NCI-H146 treated with DMSO at 0.1 percent for 48 hours (cell line): ENCODE measurements around the gene EPHA8.

Experiments
- DNase-seq: peaks from one replicate; lab custom pipeline; 2025; ENCODE audit not compliant: unreplicated experiment; lab: John Stamatoyannopoulos, UW

EPHA8 gene

DNA sequence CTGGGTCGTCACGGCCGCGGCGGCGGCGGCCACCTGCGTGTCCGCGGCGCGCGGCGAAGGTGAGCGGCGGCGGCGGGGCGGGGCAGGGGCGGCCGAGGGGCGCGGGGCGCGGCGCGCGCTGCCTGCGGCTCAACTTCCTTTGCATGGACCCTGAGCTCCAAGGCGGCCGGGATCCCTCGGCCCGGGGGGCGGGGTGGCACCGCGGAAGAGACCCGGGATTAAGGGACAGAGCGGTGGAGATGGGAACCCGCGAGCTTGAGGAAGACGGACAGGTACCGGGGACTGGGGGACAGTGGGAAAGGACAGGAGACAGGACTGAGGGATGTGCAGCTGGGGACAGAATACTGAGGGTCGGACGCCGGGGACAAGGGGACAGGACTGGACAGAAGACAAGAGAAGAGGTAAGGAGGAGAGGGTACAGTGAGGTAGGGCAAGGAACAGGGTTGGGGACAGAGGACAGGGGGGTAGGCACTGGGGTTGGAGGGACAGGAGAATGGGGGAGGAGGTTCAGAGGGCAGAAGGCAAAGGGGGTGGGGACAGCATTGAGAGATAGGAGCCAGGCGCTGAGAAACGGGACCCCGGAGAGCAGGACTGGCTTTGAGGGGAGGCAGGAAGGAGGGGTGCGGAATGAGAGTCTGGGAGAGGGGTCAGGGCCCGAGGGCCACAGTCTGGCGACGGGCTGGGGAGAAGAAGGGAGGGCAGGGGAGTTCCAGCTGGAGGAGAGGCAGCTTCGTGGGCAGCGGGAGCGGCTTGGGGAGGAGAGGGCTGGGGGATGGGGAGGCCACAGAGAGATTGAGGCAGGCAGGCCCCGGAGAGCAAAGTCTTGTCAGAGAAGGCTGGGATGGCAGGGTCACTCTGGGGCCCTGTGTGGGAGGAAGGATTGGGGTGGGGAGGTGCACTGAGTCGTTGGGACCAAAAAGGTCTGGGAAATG is 648 bp downstream of the EPHA8 start:
- DNase-seq = no peak

DNA sequence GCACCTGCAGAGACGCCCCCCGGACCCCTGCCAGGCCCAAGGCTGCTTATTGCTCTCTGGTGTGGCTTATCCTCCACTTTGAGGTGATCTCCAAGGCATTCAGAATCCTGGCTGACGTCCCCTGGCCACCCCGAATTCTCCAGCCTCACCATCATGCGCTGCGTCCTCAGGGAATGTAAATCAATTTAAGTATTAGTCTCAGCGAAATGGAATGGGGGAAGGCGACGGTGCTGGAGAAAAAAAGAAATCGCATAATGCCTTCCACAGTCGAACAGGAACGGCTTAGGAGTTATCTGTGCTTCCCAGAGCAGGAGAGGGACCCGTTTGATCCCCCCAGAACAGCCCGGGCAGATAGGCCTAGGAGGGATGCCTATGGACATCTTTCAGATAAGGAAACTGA is 2.9 kb downstream of the EPHA8 start:
- no peak for DNase-seq

DNA sequence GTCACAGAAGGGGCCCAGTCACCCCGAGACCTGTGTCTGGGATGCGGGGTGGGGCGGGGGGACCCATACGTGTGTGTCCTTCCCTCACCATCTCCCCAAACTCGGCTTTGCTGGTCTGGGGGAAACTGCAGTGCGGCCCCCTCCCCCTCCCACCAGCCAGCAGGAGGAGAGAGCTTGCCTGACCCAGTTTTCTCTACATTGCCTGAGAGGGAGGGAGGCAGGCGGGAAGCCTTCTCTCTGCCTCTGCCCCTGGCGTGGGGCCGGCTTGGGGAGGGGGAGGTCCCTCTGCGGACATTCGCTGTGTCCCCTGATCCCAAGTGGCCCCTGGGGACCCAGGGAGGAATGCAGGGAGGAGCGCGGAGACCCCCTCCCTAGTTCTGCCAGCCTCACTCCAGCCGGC is 3.9 kb downstream of the EPHA8 start:
- no peak for DNase-seq

DNA sequence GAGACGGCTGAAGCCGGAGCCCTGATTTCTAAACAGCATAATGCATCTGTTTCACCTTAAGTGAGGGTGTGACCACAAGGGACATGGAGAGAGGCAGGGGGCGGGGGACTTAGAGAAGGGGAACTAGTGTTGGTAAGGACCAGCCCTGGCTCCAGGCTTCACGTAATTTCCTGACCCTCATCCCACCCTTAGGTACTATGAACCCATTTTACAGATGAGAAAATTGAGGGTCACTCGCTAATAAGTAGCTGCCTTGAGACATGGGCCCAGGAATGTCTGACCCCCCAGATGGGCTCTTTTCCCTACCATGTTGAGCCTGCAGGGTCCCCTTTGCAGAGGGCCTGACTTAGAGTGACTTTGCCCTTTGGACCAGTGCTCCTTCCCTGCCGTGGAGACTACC is 4.7 kb downstream of the EPHA8 start:
- no peak for DNase-seq

DNA sequence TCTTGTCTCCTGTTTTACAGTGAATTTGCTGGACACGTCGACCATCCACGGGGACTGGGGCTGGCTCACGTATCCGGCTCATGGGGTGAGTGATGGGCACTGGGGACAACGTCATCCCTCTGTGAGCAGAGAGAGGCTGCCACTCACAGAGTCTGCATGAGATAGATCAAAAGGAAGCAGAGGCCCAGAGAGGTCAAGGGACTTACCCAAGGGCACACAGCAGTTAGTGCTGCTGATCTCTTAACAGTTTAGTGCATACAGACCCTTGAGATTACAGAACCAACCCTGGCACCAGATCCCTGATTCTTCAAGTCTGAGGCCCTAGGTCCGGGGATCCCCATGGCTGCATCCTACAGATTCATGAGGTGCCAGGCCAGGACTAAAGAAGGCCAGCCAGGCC is 6.0 kb downstream of the EPHA8 start:
- DNase-seq = no peak

DNA sequence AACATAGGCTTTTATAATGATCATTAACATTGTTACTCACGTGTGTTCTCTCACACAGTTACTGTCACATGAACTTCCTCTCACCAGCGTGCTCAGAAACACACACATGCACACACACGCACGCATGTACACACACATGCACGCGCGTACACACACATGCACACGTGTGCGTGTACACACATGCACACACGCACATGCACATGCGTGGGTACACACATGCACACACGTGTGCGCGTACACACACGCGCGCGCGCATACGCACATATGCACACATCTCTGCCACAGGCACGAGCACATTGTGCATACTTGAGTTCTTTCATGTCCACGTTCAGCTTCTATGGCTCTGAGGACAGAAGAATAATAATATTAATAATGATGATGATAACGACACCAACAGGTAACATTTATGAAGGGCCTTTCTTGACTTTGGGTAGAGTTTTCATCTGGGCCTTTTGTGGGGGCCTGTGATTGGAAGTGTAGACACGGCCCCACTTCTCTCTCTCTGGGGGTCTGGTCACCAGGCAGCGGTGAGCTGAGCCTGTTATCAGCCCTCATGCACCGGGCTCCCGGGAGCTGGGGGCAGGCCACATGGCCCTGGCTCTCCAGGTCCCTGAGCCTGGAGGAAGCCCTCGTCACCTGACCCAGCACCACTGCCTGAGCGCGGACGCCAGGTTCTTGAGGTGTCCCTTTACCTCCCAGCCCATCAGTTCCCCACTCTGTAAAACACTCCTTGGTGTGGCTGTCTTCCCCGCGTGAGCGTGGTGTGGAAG is 7.0 kb downstream of the EPHA8 start:
- no peak for DNase-seq

DNA sequence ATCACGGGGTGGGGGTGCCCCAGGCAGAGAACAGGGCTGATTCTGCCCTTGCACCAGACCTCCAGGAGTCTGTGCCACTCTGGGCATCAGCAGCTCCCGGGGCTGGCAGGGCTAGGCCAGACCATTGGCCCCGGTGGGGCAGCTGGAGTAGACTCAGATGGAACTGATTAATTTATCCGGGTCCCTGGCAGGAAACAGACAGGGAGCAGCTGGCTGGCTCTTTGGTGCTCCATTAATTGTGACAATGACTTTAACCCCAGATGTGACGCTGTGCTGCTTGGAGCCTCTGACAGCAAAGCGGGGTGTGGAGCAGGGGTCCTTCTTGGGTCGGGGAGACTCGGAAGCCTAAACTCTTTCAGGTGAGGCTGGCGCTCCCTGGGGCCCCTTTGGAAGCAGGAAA is 9.5 kb downstream of the EPHA8 start:
- DNase-seq = no peak

DNA sequence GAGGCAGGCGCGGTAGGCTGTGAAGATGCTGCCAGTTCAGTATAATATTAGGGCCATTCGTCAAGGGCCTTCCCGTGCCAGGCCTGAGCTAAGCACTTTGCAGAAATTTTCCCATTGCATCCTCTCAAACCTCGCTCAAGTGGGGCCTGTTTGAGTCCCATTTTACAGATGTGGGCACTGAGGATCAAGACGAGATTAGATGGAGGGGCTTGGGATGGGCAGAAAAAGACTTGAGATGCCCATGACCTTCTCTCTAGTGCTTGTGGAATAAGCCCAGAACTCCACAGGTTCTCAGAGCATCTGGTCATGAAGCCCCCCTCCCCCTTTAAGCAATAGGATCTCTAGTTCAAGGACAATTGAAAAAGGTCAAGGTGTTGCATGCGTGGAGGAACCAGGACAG is 9.9 kb downstream of the EPHA8 start:
- no peak for DNase-seq

DNA sequence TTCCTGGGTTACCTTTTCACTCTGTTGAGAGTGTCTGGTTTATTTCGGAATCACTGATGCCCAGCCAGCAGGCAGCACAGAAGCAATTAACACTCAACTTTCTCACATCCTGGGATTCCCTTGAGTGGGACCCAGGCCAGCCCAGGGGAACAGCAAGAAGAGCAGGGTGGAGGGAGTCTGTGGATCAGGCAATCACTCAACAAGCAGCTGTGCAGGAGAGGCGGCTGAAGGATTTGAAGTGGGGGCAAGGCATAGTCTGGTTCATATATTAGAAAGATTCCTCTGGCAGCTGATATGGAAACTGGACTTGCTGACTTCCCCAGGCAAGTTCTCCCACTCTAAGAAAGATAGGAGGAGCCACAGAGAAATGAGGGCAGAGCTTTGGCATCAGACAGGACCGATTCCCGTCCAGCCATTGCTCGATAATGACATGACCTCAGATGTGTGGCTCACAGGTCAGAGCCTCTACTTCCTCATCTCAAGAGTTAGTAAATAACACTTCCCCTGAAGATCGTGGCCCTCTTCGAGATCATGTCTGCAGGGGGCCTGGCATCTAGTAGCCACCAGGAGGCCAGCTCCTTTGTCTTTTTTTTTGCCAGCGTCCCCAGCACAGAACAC is 12.4 kb downstream of the EPHA8 start:
- DNase-seq = no peak

DNA sequence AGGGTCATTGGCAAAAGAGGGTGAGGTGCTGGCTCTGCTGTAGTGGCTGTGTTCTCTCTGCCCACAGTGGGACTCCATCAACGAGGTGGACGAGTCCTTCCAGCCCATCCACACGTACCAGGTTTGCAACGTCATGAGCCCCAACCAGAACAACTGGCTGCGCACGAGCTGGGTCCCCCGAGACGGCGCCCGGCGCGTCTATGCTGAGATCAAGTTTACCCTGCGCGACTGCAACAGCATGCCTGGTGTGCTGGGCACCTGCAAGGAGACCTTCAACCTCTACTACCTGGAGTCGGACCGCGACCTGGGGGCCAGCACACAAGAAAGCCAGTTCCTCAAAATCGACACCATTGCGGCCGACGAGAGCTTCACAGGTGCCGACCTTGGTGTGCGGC is 12.9 kb downstream of the EPHA8 start:
- no peak for DNase-seq

DNA sequence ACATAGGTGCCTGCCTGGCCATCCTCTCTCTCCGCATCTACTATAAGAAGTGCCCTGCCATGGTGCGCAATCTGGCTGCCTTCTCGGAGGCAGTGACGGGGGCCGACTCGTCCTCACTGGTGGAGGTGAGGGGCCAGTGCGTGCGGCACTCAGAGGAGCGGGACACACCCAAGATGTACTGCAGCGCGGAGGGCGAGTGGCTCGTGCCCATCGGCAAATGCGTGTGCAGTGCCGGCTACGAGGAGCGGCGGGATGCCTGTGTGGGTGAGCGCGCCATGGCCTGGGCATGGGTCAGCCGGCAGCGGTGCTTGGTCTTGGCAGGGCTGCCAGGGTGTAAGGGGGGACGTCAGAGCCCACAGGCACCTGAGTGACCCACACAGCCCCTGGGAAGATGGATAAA is 13.3 kb downstream of the EPHA8 start:
- no peak for DNase-seq

DNA sequence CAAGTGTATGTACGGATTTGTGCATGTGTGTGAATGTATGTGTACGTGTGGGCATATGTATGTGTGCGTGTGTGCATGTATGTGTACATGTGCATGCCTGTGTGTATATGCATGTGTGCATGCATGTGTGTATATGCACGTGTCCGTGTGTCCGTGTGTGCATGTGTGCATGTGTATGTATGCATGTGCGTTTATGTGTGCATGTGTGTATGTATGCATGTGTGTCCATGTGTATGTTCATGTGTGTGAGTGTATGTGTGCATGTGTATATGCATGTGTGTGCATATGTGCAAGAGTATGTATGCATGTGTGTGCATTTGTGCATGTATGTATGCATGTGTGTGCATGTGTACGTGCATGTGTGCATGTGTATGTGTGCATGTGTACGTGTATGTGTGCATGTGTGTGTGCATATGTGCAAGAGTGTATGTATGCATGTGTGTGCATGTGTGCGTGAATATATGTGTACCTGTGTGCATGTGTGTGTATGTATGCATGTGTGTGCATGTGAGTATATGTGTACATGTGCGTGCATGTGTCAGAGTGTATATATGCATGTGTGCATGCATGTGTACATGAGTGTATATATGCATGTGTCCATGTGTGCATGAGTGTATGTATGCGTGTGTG is 15.6 kb downstream of the EPHA8 start:
- no peak for DNase-seq

DNA sequence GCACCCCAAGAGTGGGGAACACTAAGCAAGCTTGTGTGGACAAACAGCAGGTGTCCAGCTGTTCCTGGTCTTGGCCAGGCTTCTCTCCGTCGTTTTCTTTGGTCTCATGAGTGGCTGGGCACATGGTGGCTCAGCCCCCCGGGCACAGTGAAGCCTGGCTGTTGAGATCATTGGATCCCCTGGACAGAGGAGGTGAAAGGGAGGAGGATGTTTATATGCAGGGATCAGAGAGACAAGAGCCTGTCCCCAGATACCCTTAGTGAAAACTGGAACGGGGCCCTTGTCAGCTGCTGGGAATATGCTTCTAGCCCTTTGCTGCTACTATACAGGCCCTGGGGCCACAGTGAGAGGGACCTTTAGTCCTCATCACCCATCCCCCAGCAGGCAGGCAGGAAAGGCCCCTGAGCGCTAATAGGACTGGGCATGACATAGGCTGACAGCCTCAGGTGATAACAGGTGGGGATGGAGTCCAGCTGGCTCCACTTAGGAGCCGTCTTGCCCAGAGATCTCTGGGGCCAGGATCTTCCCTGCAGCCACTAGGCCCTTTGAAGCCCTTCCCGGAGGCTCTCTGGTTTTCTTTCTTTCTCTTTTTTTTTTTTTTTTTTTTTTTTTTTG is 16.4 kb downstream of the EPHA8 start:
- DNase-seq = peak; percentile 1

DNA sequence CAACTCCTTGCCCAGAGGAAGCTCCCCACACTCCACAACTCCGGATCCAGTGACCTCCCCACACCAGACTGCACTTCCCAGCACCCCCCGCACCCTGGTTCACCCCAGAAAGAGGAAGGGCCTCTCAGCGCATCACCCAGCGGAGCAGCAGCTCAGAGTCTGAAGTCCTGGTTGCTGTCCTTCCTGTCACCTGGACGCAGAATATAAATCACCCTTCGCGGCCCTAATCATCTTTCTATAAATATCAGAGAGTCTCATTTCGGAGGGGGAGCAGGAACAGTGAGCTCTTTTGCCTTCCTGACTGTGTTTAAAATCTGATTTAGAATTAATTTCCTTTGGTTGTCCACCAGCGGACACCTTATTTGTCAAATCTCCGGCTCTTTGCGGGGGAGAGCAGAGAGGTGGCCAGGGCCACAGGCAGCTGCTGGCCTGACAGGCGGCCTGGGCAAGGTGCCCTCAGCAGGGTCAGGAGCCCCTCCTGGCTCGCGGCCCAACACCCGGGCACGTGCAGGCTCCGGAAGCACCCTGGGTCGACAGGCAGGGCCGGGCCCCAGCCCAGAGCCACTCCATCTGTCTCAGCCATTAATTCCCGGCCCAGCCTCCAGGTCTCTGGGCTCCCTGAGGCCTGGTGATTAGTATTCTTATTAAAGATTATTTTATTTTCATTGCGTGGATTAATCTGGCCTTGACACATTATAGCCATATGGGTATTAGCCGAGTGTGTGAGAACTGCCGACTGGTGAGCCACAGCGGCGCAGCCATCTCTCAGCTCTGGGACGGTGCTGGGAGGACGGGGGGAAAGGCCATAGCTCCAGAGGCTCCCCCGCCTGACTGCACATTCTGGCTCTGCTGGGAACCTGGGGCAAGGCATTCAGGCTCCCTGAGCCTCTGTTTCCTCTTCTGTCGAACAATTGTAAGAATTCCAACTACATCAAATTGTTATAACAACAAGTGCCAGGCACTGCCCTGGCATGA is 19.7 kb downstream of the EPHA8 start:
- DNase-seq = no peak

DNA sequence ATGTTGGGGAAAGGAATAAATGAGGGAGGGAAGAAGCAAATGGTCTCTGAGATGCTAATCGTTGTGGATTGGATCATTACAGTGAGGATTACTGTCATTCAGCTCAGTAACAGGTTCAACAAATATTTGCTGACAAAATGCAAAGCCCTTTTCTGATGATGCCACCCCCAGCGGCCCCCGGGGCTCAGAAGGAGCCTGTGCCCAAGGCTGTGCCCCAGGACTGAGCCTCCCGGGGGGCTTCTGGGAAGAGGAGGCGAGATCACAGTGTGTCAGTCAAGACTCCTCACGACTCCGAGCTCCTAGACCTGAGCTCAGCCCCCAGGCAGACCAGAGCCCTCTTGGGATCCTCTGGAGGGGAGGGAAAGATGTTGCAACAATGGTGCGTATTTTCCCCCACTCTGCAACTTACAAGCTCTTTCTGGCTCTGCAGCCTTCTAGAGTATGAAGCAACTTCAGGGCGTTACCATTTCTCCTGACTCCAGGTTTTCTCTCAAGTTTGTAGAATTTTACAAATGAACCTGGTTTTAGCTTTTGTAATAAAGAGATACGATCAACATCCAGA is 20.8 kb downstream of the EPHA8 start:
- DNase-seq = no peak

DNA sequence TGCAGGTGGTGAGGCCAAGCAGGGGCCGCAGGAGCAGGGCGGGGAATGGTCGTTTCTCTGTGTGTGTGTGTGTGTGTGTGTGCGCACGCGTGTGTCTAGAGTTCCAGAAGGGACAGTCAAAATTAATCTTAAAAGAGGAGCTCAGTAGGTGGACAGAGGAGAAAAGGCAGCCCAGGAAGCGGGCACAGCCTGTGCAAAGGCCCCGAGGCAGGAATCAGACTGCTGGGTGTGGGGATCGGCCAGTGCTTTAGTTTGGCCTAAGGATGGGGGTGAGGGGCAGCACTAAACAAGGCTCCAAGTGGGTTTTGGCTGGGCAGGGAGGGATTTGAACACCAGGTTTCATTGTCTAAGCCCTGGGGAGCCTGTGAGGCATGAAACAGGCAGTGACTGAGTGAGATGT is 21.7 kb downstream of the EPHA8 start:
- DNase-seq = no peak

DNA sequence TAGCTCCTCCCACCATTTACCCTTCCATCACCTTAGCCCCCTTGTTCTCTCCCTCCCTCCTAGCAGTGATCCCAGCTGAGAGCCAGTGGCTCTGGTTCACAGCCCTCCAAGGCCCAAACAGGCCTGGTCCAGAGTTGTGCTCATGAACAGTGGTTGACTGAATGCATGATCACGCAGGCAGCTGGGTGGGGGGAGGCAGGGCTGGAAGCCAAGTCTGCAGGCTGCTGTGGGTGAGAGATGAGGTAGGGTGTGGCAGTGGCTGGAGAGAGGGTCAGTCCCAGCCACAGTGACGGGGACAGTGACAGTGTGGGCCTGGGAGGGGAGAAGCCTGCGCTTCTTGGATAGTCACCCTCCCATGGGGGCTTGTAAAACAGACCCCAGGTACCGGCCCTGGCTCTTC is 22.2 kb downstream of the EPHA8 start:
- no peak for DNase-seq

DNA sequence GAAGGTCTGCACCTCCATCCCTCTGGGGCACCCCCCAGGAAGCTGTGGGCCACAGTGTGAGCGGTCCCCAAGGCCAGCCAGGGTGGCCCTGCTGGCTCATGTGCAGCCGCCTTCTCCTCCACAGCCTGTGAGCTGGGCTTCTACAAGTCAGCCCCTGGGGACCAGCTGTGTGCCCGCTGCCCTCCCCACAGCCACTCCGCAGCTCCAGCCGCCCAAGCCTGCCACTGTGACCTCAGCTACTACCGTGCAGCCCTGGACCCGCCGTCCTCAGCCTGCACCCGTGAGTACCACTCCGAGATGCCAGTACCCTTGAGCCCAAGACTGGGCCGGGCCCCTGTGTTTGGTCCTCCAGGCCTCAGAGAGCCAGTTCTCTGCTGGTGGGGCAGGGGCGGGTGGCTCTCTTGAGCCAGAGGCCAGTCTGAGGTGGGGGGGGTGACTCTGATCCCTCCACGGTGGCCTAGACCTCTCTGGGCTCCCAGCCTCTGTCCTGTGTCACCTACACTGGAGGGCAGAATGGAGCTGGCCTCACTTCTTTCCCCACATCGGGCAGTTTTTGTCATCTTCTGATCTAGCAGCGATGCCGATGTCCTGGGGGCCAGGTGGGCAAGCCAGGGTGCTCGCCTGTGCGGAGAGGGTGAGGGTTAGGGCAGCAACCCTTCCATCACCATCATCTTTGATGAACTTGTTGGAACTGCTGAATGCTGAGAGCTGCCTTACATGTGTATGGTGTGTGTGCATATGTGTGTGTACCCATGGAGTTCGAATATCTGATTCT is 23.3 kb downstream of the EPHA8 start:
- DNase-seq = no peak

DNA sequence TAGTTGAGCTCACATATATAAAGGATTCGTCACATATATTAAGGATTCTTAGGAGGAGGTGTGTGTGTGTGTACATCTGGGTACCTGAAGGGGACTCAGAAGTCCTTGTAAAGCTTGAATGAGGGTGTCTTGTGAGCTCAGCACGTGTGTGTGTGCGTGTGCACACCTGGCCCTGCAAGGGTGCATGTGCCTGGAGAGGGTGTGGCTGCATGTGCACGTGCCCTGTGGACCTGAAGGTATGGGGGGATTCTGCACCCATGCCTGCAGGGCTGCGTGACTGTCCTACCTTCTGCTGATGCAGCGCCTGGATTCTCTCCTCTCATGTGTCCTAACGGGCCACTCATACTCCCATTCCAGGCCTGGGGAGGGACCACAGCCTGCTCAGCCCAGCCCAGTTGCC is 24.0 kb downstream of the EPHA8 start:
- no peak for DNase-seq
